T-helper 17 cell (primary cell): ENCODE measurements around the gene TMEM151B. TPM values are rescaled to one million over a fixed set of nuclear protein-coding genes. Genes with fewer than 3 reads are reported as not detected.

Source experiments
- ATAC-seq: fragments of 150-1000 bp; cut with Tn5 transposase; 2 replicates; pipeline ENCODE4 v1.10.0; 2021; ENCODE audit warnings: mild to moderate bottlenecking, moderate library complexity
- DNase-seq, 3 donors: peaks; one replicate each; pipeline versions ENCODE4 v3.0.0 to v3.0.0-alpha.2; 2020 to 2021
- H3K9me3 ChIP-seq: one replicate; pipeline ENCODE4 v1.7.0; 2013; ENCODE audit warnings: low read length, mild to moderate bottlenecking; ENCODE audit not compliant: control insufficient read depth, poor library complexity, severe bottlenecking
- H3K27ac Mint-ChIP-seq: one replicate; pipeline ENCODE4 v1.8.0; 2022; ENCODE audit warnings: mild to moderate bottlenecking, moderate library complexity, mixed read lengths
- H3K27me3 Mint-ChIP-seq: one replicate; pipeline ENCODE4 v1.8.0; 2022; ENCODE audit warnings: mixed read lengths
- H3K36me3 Mint-ChIP-seq: one replicate; pipeline ENCODE4 v1.8.0; 2022; ENCODE audit warnings: low read depth, mixed read lengths
- H3K4me1 Mint-ChIP-seq: one replicate; pipeline ENCODE4 v1.8.0; 2022; ENCODE audit warnings: mild to moderate bottlenecking, mixed read lengths
- H3K4me3 Mint-ChIP-seq: one replicate; pipeline ENCODE4 v1.8.0; 2022; ENCODE audit warnings: mild to moderate bottlenecking, moderate library complexity, mixed read lengths
- total RNA-seq, 4 donors: library from RNA in 2 of 4; stranded (reverse) in 2 of 4; gene quantifications; one replicate each; pipeline ENCODE4 v1.2.3 and lab custom pipeline; 2022 to 2026

TMEM151B gene
- total RNA-seq, 2 donors from 2014 or later, result not detected

DNA sequence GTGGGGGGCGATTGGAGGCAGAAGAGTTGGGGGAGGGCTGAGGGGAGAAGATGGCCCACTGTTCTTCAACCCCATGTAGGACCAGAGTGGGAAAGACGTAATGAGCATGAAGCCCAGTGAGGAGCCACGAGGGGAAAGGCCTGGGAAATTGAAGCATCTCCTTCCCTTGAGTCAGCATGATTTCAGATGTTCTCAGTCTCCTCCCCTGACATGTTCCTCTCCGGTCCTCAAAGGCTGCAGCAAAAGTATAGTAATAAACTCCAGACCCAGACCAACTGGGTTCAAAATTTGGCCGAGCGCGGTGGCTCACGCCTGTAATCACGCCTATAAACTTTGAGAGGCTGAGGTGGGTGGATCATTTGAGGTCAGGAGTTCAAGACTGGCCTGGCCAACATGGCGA is 3.0 kb upstream of the TMEM151B start:
- H3K36me3 Mint-ChIP-seq, result no peaks in the 10 kb centered on the region
- DNase-seq (no peak), ATAC-seq (no peak)
- no peak overlapping the region for H3K4me3 Mint-ChIP-seq
- peaks cover 31% of the 10 kb centered on the region for H3K27me3 Mint-ChIP-seq
- peak overlapping the region; percentile 99 for H3K27ac Mint-ChIP-seq
- H3K9me3 ChIP-seq, result no peaks in the 10 kb centered on the region
- H3K4me1 Mint-ChIP-seq, result peaks cover 46% of the 10 kb centered on the region

- H3K9me3 ChIP-seq, result no peaks in the 10 kb centered on the region
- Mint-ChIP-seq H3K4me1 (peaks cover 38% of the 10 kb centered on the region), H3K36me3 (peaks cover 6% of the 10 kb centered on the region), H3K27ac (peak overlapping the region; percentile 99), H3K27me3 (peaks cover 40% of the 10 kb centered on the region), H3K4me3 (no peak overlapping the region)
- no peak for ATAC-seq
- peak; percentile 36 to 53 (median 53) for DNase-seq
Measured at GRCh38 chr6:44268095-44268628, 2.1 kb upstream of the TMEM151B start.

DNA sequence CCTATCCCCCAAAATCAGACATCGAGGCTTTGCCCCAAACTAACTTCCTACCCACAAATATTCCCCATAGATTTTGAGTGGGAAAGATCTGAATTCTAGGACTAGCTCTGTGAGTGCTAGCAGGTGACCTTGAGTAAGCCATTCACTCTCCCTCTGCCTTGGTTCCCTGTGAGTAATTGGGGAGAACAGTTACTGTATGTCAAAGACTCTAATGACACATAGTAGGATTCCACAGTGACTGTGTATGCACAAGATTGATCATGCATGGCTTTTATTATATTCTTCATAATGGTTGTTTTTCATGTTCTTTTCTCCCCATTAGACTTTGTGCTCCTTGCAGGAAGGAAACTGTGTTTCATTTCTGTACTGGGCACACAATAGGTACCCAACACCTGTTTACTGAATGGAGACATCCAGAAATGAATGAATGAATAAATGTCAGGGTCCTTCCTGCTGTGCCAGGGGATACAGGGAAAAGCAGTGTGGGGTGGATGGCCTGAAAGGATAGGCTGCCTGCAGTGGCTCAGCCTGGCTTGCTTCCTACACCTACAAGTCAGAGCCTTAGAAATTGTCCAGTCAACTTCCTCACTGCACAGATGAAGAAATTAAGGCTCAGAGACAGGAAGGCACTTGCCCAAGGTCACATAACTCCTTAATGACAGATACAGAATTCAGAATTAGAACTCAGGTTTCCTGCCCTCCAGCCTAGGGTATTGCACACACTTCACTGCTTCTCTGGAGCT is 901 bp upstream of the TMEM151B start:
- H3K27me3 Mint-ChIP-seq, result peaks cover 50% of the 10 kb centered on the region
- peak overlapping the region; percentile 85 for H3K4me3 Mint-ChIP-seq
- DNase-seq (no peak), ATAC-seq (no peak)
- H3K4me1 Mint-ChIP-seq, result peaks cover 26% of the 10 kb centered on the region
- no peak overlapping the region for H3K27ac Mint-ChIP-seq
- peaks cover 8% of the 10 kb centered on the region for H3K36me3 Mint-ChIP-seq
- no peaks in the 10 kb centered on the region for H3K9me3 ChIP-seq

DNA sequence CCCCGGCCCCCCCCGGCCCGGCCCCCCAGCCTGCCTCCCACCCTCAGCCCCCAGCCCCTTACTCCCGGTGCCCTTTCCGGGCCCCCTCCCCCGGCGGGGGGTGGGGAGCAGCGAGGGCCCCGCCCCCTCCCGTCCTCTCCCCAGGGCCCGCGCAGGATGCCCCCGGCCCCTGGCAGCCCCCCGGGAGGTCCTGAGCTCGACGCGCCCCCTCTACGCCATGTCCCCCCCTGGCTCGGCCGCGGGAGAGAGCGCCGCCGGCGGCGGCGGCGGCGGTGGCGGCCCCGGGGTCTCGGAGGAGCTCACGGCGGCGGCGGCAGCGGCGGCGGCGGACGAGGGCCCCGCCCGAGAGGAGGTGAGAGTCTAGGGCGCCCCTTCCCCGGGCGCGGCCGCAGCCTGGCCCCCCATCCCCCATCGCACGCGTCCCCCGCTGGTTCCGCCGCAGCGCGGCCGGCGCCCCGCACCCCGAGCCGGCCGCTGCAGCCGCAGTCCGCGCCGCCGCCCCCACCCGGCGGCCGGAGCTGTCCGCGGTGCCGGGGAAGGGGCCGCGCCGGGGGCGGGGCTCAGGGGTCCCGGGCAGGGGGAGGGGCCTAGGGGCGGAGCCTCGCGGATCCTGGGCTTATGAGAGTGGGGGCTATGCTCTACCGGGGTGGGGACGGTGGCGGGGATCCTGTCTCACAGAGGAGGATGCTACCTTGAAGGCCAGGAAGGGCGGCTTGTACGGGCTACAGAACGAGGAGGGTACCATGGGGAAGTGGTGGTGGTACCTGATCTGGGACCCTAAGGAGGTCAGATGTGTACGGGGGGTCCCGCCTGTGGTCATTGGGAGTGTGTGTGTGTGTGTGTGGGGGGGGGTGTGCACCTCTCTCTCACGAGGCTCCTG is 516 bp downstream of the TMEM151B start:
- no peak for DNase-seq
- Mint-ChIP-seq H3K4me1 (peaks cover 19% of the 10 kb centered on the region), H3K27ac (no peak overlapping the region), H3K4me3 (peak overlapping the region; percentile 81), H3K27me3 (peaks cover 56% of the 10 kb centered on the region), H3K36me3 (peaks cover 11% of the 10 kb centered on the region)
- H3K9me3 ChIP-seq, result no peaks in the 10 kb centered on the region
- ATAC-seq, result peak; percentile 13

DNA sequence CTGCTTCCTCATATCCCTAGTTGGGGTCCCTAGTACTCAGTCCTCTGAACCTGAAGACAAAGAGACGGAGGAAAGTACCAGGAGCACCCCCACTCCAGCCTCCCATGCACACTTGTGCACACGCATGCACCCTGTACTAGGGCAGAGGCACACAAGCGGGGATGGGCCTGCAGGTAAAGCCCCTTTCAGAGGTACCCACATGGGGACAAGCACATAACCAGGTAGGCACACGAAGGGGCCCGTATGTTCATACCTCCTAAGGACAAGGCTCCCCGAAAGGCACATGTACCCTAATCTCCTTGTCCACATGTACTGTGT is 1.1 kb downstream of the TMEM151B start:
- Mint-ChIP-seq H3K27ac (no peak overlapping the region), H3K27me3 (peaks cover 56% of the 10 kb centered on the region), H3K4me3 (peak overlapping the region; percentile 81), H3K36me3 (peaks cover 11% of the 10 kb centered on the region), H3K4me1 (peaks cover 19% of the 10 kb centered on the region)
- no peaks in the 10 kb centered on the region for H3K9me3 ChIP-seq
- DNase-seq, result no peak
- no peak for ATAC-seq

DNA sequence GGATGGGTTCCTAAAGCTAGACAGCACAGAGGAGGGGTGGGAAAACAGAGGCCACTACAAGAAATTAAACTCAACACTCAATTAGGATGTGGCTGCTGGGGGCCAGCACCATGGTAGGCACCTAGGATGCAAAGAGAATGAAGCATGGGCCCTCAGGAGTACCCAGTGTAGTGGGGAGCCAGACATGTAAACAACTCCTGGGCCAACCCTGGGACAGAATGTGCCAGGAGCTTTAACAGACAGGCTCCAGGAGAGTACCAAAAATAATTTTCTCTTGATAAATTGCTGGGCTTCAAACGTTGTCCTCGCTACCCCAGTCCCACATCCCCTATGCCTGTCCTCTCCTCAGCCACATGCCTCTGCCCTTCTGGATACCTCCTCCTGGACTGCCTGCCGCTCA is 1.7 kb downstream of the TMEM151B start:
- no peak overlapping the region for H3K27ac Mint-ChIP-seq
- H3K4me3 Mint-ChIP-seq, result peak overlapping the region; percentile 81
- DNase-seq, result no peak

GRCh38 chr6:44272529-44272928 is 2.3 kb downstream of the TMEM151B start:
- H3K4me1 Mint-ChIP-seq, result peaks cover 15% of the 10 kb centered on the region
- no peaks in the 10 kb centered on the region for H3K9me3 ChIP-seq
- no peak for ATAC-seq
- H3K36me3 Mint-ChIP-seq, result peaks cover 11% of the 10 kb centered on the region
- no peak for DNase-seq
- peaks cover 65% of the 10 kb centered on the region for H3K27me3 Mint-ChIP-seq
- H3K4me3 Mint-ChIP-seq, result no peak overlapping the region
- no peak overlapping the region for H3K27ac Mint-ChIP-seq

More for the DNA sequence above, 1.7 kb downstream of the TMEM151B start:
- Mint-ChIP-seq H3K36me3 (peaks cover 11% of the 10 kb centered on the region), H3K27me3 (peaks cover 58% of the 10 kb centered on the region), H3K4me1 (peaks cover 14% of the 10 kb centered on the region)
- no peak for ATAC-seq
- H3K9me3 ChIP-seq, result no peaks in the 10 kb centered on the region

GRCh38 chr6:44272999-44273566 is 2.8 kb downstream of the TMEM151B start:
- ATAC-seq (no peak), DNase-seq (no peak)
- Mint-ChIP-seq H3K27me3 (peaks cover 70% of the 10 kb centered on the region), H3K27ac (no peak overlapping the region), H3K36me3 (peaks cover 14% of the 10 kb centered on the region), H3K4me1 (peaks cover 12% of the 10 kb centered on the region), H3K4me3 (no peak overlapping the region)
- H3K9me3 ChIP-seq, result no peaks in the 10 kb centered on the region

- Mint-ChIP-seq H3K27me3 (peaks cover 69% of the 10 kb centered on the region), H3K4me1 (peaks cover 12% of the 10 kb centered on the region), H3K4me3 (no peak overlapping the region), H3K36me3 (peaks cover 14% of the 10 kb centered on the region), H3K27ac (no peak overlapping the region)
- ATAC-seq, result no peak
- H3K9me3 ChIP-seq, result no peaks in the 10 kb centered on the region
- no peak for DNase-seq
Measured at GRCh38 chr6:44273617-44274016, 3.4 kb downstream of the TMEM151B start.

GRCh38 chr6:44275271-44275748 is 5.1 kb downstream of the TMEM151B start:
- Mint-ChIP-seq H3K27ac (no peak overlapping the region), H3K27me3 (peaks cover 71% of the 10 kb centered on the region)

GRCh38 chr6:44275749-44276648 is 5.7 kb downstream of the TMEM151B start:
- peaks cover 8% of the 10 kb centered on the region for H3K4me1 Mint-ChIP-seq
- ATAC-seq (peak; percentile 77), DNase-seq (no peak)
- H3K4me3 Mint-ChIP-seq, result peak overlapping the region; percentile 70
- H3K9me3 ChIP-seq, result no peaks in the 10 kb centered on the region
- peaks cover 75% of the 10 kb centered on the region for H3K27me3 Mint-ChIP-seq
- peaks cover 14% of the 10 kb centered on the region for H3K36me3 Mint-ChIP-seq
- H3K27ac Mint-ChIP-seq, result no peak overlapping the region

More at GRCh38 chr6:44275271-44275748, 5.1 kb downstream of the TMEM151B start:
- H3K9me3 ChIP-seq, result no peaks in the 10 kb centered on the region
- ATAC-seq (no peak), DNase-seq (no peak)
- H3K4me1 Mint-ChIP-seq, result peaks cover 9% of the 10 kb centered on the region
- H3K36me3 Mint-ChIP-seq, result peaks cover 14% of the 10 kb centered on the region
- H3K4me3 Mint-ChIP-seq, result no peak overlapping the region
